Spleen (tissue), 11 donors: Measurements from ENCODE around the gene TNFAIP2. TPM values are rescaled to one million over a fixed set of nuclear protein-coding genes. Genes with fewer than 3 reads are reported as not detected.

Source experiments
- DNase-seq: peaks from one replicate; pipeline ENCODE4 v3.0.0-alpha.2; 2020
- H3K27ac ChIP-seq, 8 donors: fragments of 200-600 bp; sonication (generic) in 7 of 8; 1 replicate in 4 of 8; 2 replicates in 4 of 8; pipeline versions ENCODE4 v1.5.0 to v1.8.0; 2016 to 2021; ENCODE audit warnings: inconsistent platforms in 4 of 8, mild to moderate bottlenecking in 4 of 8, moderate library complexity in 1 of 8
- H3K27me3 ChIP-seq, 7 donors: fragments of 200-600 bp; sonication (generic) in 6 of 7; replicated peaks in 1 of 7; 1 replicate in 4 of 7; 2 replicates in 3 of 7; pipeline versions ENCODE4 v1.5.0 to v1.8.0; 2016 to 2021; ENCODE audit warnings: inconsistent platforms in 3 of 7, mild to moderate bottlenecking in 1 of 7
- H3K36me3 ChIP-seq, 6 donors: fragments of 200-600 bp; sonication (generic) in 5 of 6; 1 replicate in 4 of 6; 2 replicates in 2 of 6; pipeline versions ENCODE4 v1.5.0 to v1.8.0; 2016 to 2021; ENCODE audit warnings: inconsistent platforms in 2 of 6
- H3K4me1 ChIP-seq, 6 donors: fragments of 200-600 bp; sonication (generic) in 5 of 6; 1 replicate in 3 of 6; 2 replicates in 3 of 6; pipeline versions ENCODE4 v1.5.0 to v1.8.0; 2016 to 2021; ENCODE audit warnings: inconsistent platforms in 3 of 6
- H3K4me3 ChIP-seq, 8 donors: fragments of 200-600 bp; sonication (generic) in 7 of 8; 1 replicate in 4 of 8; 2 replicates in 4 of 8; pipeline versions ENCODE4 v1.5.0 to v1.8.0; 2016 to 2021; ENCODE audit warnings: inconsistent platforms in 4 of 8, mild to moderate bottlenecking in 4 of 8, moderate library complexity in 2 of 8
- H3K9me3 ChIP-seq, 8 donors: fragments of 200-600 bp; sonication (generic) in 7 of 8; 1 replicate in 4 of 8; 2 replicates in 4 of 8; pipeline versions ENCODE4 v1.5.0 to v1.8.0; 2016 to 2021; ENCODE audit warnings: inconsistent platforms in 4 of 8
- POLR2A ChIP-seq, 3 donors: fragments of 450-650 bp; IDR thresholded peaks; one replicate each; pipeline ENCODE4 v1.5.1; 2017; ENCODE audit warnings: antibody characterized with exemption in 3 of 3, mild to moderate bottlenecking in 1 of 3
- POLR2AphosphoS5 ChIP-seq, 3 donors: sonication (generic); formaldehyde crosslinking; IDR thresholded peaks; one replicate each; pipeline ENCODE4 v1.5.1; 2017; ENCODE audit warnings: antibody characterized with exemption in 3 of 3
- WGBS, 5 donors: extraction: QIAGEN DNeasy Blood & Tissue Kit in 3 of 5; methylation state at CpG; one replicate each; pipeline versions ENCODE4 v1.1.5 to v1.1.7; 2013 to 2018; 5-methylcytosine and 5-hydroxymethylcytosine counted together
- intact Hi-C: fragments of 100-400 bp; cut with DNase I; formaldehyde crosslinking; loops from one replicate; pipeline ENCODE4 v1.15.0; 2023; ENCODE audit warnings: low total_unique reads
- polyA plus RNA-seq, 3 donors: library from polyadenylated mRNA; stranded (reverse); fragments of 200-250 nt; gene quantifications; one replicate each; pipeline ENCODE4 v1.2.1, GENCODE V29; 2013
- total RNA-seq, 7 donors: library from RNA; depleted of rRNA in 3 of 7; stranded (reverse); fragments of >200 nt in 3 of 7; fragmentation: NEBNext Ultra II Directional in 4 of 7; extraction: Animal tissue kit (Norgen Biotek cat#: 25700) in 4 of 7; gene quantifications; one replicate each; pipeline versions ENCODE4 v1.1.0 to v1.2.1, GENCODE V29; 2016 to 2021
- TF ChIP-seq, protein P1 (sequence below), 11 experiments: fragments of 200-600 bp in 7 of 11; fragments of 450-650 bp in 4 of 11; sonication (generic) in 4 of 11; IDR thresholded peaks in 8 of 11; conservative IDR thresholded peaks in 3 of 11; 1 replicate in 7 of 11; 2 replicates in 4 of 11; pipeline versions ENCODE4 v1.4.0 to v1.8.0; 2016 to 2021; ENCODE audit warnings: antibody characterized with exemption in 11 of 11, inconsistent platforms in 4 of 11, mild to moderate bottlenecking in 1 of 11
- donor health status: healthy with polysubstance abuse.
- donor health status: DM: no; HTN: no; CAD: no; lungs with moderate emphysema.
- donor health status: DM: no; HTN: no; CAD: no.
- donor health status: Bipolar disorder and iron deficiency.
- donor health status: healthy.
- donor health status: DM: no; HTN: no; CAD: no.
- donor health status: DM: yes; HTN: yes; CAD: no.

Gene TNFAIP2
- total and polyA plus RNA-seq, 10 donors: 90.2 to 410 (median 268) TPM

DNA sequence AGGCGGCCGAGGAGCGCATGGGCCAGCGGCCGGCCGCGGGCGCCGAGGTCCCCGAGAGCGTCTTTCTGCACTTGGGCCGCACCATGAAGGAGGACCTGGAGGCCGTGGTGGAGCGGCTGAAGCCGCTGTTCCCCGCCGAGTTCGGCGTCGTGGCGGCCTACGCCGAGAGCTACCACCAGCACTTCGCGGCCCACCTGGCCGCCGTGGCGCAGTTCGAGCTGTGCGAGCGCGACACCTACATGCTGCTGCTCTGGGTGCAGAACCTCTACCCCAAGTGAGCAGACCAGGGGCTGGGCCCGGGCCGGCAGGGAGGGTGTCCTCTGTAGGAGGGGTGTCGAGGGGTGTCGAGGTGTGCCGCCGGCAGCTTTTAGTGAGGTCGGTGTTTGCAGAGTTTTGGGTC lies 4.1 kb downstream of the TNFAIP2 start:
- WGBS, 5 donors: 91 to 95% (median 93%) methylated on average over 30 to 39 of the region's 39 CpGs; no CpG with 5 or more reads in 1 of the 5 donors
- Histone ChIP-seq H3K9me3 (no peaks in the 10 kb centered on the region), H3K4me3 (no peak overlapping the region), H3K27me3 (peaks cover 0 to 26% (median 18%) of the 10 kb centered on the region in 7 donors), H3K36me3 (peaks cover 0 to 67% (median 14%) of the 10 kb centered on the region in 6 donors), H3K4me1 (peaks cover 15 to 92% (median 67%) of the 10 kb centered on the region in 6 donors), H3K27ac (no peak overlapping the region)
- no peak for TF ChIP-seq POLR2AphosphoS5 (IDR thresholded peaks at IDR 0.05)
- TF ChIP-seq POLR2A (IDR thresholded peaks at IDR 0.05): no peak
- TF ChIP-seq, protein P1, sequence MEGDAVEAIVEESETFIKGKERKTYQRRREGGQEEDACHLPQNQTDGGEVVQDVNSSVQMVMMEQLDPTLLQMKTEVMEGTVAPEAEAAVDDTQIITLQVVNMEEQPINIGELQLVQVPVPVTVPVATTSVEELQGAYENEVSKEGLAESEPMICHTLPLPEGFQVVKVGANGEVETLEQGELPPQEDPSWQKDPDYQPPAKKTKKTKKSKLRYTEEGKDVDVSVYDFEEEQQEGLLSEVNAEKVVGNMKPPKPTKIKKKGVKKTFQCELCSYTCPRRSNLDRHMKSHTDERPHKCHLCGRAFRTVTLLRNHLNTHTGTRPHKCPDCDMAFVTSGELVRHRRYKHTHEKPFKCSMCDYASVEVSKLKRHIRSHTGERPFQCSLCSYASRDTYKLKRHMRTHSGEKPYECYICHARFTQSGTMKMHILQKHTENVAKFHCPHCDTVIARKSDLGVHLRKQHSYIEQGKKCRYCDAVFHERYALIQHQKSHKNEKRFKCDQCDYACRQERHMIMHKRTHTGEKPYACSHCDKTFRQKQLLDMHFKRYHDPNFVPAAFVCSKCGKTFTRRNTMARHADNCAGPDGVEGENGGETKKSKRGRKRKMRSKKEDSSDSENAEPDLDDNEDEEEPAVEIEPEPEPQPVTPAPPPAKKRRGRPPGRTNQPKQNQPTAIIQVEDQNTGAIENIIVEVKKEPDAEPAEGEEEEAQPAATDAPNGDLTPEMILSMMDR (IDR thresholded peaks at IDR 0.05 in 8 of 11, conservative IDR thresholded peaks at IDR 0.05 in 3 of 11): no peak
- DNase-seq: peak; percentile 73
- intact Hi-C loops: no loop called here

DNA sequence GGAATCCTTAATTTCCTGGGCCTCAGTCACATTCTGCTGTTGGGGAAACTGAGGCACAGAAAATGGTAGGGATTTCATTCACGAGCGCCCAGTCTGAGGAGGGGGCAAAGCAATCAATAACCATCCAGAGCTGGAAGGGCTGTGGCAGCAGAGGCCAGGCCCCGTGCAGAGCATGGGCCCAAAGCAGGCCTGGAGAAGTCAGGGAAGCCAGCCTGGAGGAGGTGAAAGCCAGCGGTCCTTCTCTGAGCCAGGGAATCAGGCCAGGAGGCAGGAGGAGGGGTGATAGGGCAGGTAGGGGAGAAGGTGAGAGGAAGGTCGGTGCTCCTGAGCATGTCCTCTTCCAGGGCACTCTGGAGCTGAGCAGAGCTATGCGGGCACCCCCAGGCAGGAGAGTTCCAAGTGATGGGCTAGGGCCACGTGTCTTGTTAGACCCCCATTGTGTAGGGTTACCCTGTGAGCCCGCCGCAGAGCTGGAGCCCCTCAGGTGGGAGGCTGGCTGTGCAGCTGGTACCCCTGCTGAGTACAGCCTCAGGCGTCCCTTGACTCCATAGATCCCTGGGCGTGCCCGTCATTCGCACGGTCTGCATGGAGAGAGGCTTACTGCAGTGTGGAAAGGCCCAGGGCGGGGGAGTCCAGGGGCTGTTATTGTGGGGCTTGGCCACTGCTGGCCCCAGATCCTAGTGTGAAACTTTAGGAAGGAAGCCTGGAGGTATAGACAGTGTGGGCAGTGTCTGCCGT lies 4.8 kb downstream of the TNFAIP2 start:
- TF ChIP-seq POLR2A (IDR thresholded peaks at IDR 0.05) (no peak), POLR2AphosphoS5 (IDR thresholded peaks at IDR 0.05) (no peak)
- TF ChIP-seq, protein P1 (IDR thresholded peaks at IDR 0.05 in 8 of 11, conservative IDR thresholded peaks at IDR 0.05 in 3 of 11): no peak
- Histone ChIP-seq H3K4me1 (peaks cover 8 to 92% (median 64%) of the 10 kb centered on the region in 6 donors), H3K36me3 (peaks cover 0 to 74% (median 20%) of the 10 kb centered on the region in 6 donors), H3K9me3 (no peaks in the 10 kb centered on the region), H3K4me3 (no peak overlapping the region), H3K27me3 (peaks cover 0 to 20% (median 12%) of the 10 kb centered on the region in 7 donors), H3K27ac (peak overlapping the region in 4 of 8 donors; percentile 10 to 26 (median 20))
- intact Hi-C loops: no loop called here
- 88 to 93% (median 89%) methylated on average over 14 to 16 of the region's 16 CpGs for WGBS, 5 donors
- DNase-seq: no peak

DNA sequence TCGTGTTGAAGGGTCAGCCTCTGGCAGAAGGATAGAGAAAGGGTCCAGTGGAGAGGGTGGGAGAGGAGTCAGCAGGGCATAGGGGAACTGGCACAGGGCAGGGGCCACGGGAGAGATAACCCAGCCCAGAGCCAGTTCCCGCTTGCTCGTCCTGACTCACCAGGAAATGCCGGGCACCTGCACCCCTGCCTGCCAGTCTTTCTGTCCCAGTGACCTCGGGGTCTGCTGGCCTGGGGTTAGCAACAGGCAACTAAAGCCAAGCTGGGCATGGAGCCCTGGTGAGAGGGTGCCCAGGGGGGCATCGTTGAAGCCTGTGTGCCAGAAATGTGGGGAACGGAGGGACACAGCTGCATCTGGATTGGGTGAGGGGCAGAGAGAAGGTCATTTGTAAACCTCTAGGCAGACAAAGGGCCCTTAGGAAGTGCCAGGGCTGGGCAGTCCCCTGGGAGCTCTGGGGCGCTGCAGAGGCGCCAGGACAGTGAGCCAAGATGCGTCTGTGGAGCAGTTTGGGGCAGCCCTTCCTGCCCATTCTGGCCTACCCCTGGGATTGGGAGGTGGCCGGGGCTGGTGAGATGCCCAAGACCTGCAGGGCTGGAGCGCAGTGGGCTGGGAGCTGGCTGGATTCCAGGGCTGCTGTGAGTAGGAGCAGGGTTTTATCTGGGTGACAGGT lies 5.5 kb downstream of the TNFAIP2 start:
- intact Hi-C loops: no loop called here
- H3K4me1 ChIP-seq: peaks cover 12 to 92% (median 62%) of the 10 kb centered on the region in 6 donors
- TF ChIP-seq POLR2AphosphoS5 (IDR thresholded peaks at IDR 0.05) (peak in 1 of 3 donors; percentile 18), POLR2A (IDR thresholded peaks at IDR 0.05) (no peak)
- TF ChIP-seq, protein P1 (IDR thresholded peaks at IDR 0.05 in 8 of 11, conservative IDR thresholded peaks at IDR 0.05 in 3 of 11): no peak
- peaks cover 0 to 81% (median 28%) of the 10 kb centered on the region in 6 donors for H3K36me3 ChIP-seq
- no peak overlapping the region for H3K4me3 ChIP-seq
- H3K27me3 ChIP-seq: peaks cover 0 to 12% (median 4%) of the 10 kb centered on the region in 7 donors
- H3K27ac ChIP-seq: peak overlapping the region in 4 of 8 donors; percentile 10 to 26 (median 20)
- 60 to 74% (median 62%) methylated on average over 12 to 13 of the region's 13 CpGs for WGBS, 5 donors
- no peaks in the 10 kb centered on the region for H3K9me3 ChIP-seq
- peak; percentile 72 for DNase-seq
